Caco-2 (cell line): Measurements from ENCODE around the gene TMTC2. TPM values are rescaled to one million over a fixed set of nuclear protein-coding genes. Genes with fewer than 3 reads are reported as not detected.

Experiments
- BruUV-seq: library from RNA; stranded (reverse); fragments of 400-500 nt; replicated peaks from 2 replicates; lab custom pipeline; 2021; lab: Mats Ljungman, UMichigan
- CTCF ChIA-PET: fragments of 300-600 bp; sonication (Branson Sonifier 250); formaldehyde crosslinking; loops from one replicate; lab custom pipeline; 2022; ENCODE audit warnings: antibody characterized with exemption; lab: Charles Lee
- POLR2A ChIA-PET: fragments of 300-600 bp; sonication (Branson Sonifier 250); formaldehyde crosslinking; loops from one replicate; lab custom pipeline; 2022; ENCODE audit warnings: antibody characterized with exemption; lab: Charles Lee
- DNase-seq, 2 experiments: peaks; one replicate each; pipeline versions ENCODE4 v3.0.0 to v3.0.0-alpha.2; 2020 to 2022
- H3K27me3 ChIP-seq: replicated peaks from 2 replicates; pipeline ENCODE4 v1.6.0; 2011; ENCODE audit warnings: low read length; ENCODE audit not compliant: control insufficient read depth, insufficient read depth
- H3K36me3 ChIP-seq: 2 replicates; pipeline ENCODE4 v1.5.1; 2011; ENCODE audit warnings: low read length; ENCODE audit not compliant: control insufficient read depth, insufficient read depth
- H3K4me1 ChIP-seq: fragments of 250-450 bp; sonication (Bioruptor Pico); 2 replicates; pipeline ENCODE4 v1.5.1; 2020; ENCODE audit warnings: mild to moderate bottlenecking
- H3K4me3 ChIP-seq: 2 replicates; pipeline ENCODE4 v1.5.1; 2011; ENCODE audit warnings: low read depth, mild to moderate bottlenecking, control low read depth, low read length
- H3K9me3 ChIP-seq: fragments of 250-450 bp; sonication (Bioruptor Pico); 2 replicates; pipeline ENCODE4 v1.5.1; 2020; ENCODE audit warnings: mild to moderate bottlenecking, moderate library complexity
- H3K27ac Mint-ChIP-seq: one replicate; pipeline ENCODE4 v1.8.0; 2022; ENCODE audit warnings: mixed read lengths; ENCODE audit not compliant: unreplicated experiment
- H3K27me3 Mint-ChIP-seq: one replicate; pipeline ENCODE4 v1.8.0; 2022; ENCODE audit warnings: mixed read lengths; ENCODE audit not compliant: insufficient read depth, unreplicated experiment
- H3K36me3 Mint-ChIP-seq: one replicate; pipeline ENCODE4 v1.8.0; 2022; ENCODE audit warnings: mild to moderate bottlenecking, mixed read lengths; ENCODE audit not compliant: insufficient read depth, unreplicated experiment
- H3K4me1 Mint-ChIP-seq: one replicate; pipeline ENCODE4 v1.8.0; 2022; ENCODE audit warnings: low read depth, mixed read lengths; ENCODE audit not compliant: unreplicated experiment
- H3K4me3 Mint-ChIP-seq: one replicate; pipeline ENCODE4 v1.8.0; 2022; ENCODE audit warnings: mild to moderate bottlenecking, moderate library complexity, mixed read lengths; ENCODE audit not compliant: unreplicated experiment
- H3K9me3 Mint-ChIP-seq: one replicate; pipeline ENCODE4 v1.8.0; 2022; ENCODE audit warnings: mixed read lengths; ENCODE audit not compliant: unreplicated experiment
- CTCF ChIP-seq, 2 experiments: fragments of 200-600 bp in 1 of 2; IDR thresholded peaks; 1 replicate in 1 of 2; 2 replicates in 1 of 2; pipeline versions ENCODE4 v1.5.1 to v1.8.0; 2011 to 2022; ENCODE audit warnings: antibody characterized with exemption in 1 of 2, control low read depth in 1 of 2, inconsistent platforms in 1 of 2, low read depth in 1 of 2, low read length in 1 of 2, mild to moderate bottlenecking in 1 of 2, moderate library complexity in 1 of 2; ENCODE audit not compliant: insufficient read depth in 1 of 2, severe bottlenecking in 1 of 2, unreplicated experiment in 1 of 2
- intact Hi-C: fragments of 100-400 bp; cut with micrococcal nuclease; formaldehyde crosslinking; loops from one replicate; pipeline ENCODE4 v1.10.0; 2022; ENCODE audit not compliant: unreplicated experiment
- total RNA-seq: library from RNA; stranded (reverse); gene quantifications from 2 replicates; pipeline ENCODE4 v1.2.3, GENCODE V29; 2022

Gene TMTC2
- total RNA-seq, 1 experiment from 2014 or later, result 2.2 TPM

- Histone ChIP-seq H3K27me3 (no peaks in the 10 kb centered on the region), H3K4me3 (no peak overlapping the region), H3K36me3 (no peaks in the 10 kb centered on the region), H3K9me3 (no peaks in the 10 kb centered on the region), H3K4me1 (no peaks in the 10 kb centered on the region)
- Mint-ChIP-seq H3K27ac (no peak overlapping the region), H3K4me3 (no peak overlapping the region), H3K36me3 (peaks cover 6% of the 10 kb centered on the region), H3K27me3 (no peaks in the 10 kb centered on the region), H3K9me3 (peaks cover 20% of the 10 kb centered on the region), H3K4me1 (no peaks in the 10 kb centered on the region)
- ChIA-PET CTCF (no interaction called here), POLR2A (no interaction called here)
- no peak for TF ChIP-seq CTCF (IDR thresholded peaks at IDR 0.05; ENCODE audit: insufficient read depth in 1 of 2, low read depth in 1 of 2, low read length in 1 of 2, severe bottlenecking in 1 of 2, unreplicated experiment in 1 of 2)
- no TSS peak for BruUV-seq
- intact Hi-C loops, result no loop called here
- DNase-seq, result no peak
These were observed 27.7 kb downstream of the TMTC2 start for GRCh38 chr12:82714427-82714826.

- Mint-ChIP-seq H3K9me3 (no peaks in the 10 kb centered on the region), H3K36me3 (no peaks in the 10 kb centered on the region), H3K27me3 (no peaks in the 10 kb centered on the region), H3K4me3 (no peak overlapping the region), H3K27ac (no peak overlapping the region), H3K4me1 (no peaks in the 10 kb centered on the region)
- no peak for TF ChIP-seq CTCF (IDR thresholded peaks at IDR 0.05; ENCODE audit: insufficient read depth in 1 of 2, low read depth in 1 of 2, low read length in 1 of 2, severe bottlenecking in 1 of 2, unreplicated experiment in 1 of 2)
- Histone ChIP-seq H3K9me3 (no peaks in the 10 kb centered on the region), H3K4me1 (no peaks in the 10 kb centered on the region), H3K27me3 (no peaks in the 10 kb centered on the region), H3K36me3 (no peaks in the 10 kb centered on the region), H3K4me3 (no peak overlapping the region)
- BruUV-seq, result no TSS peak
- intact Hi-C loops, result no loop called here
- no peak for DNase-seq
- CTCF ChIA-PET, result no interaction called here
- POLR2A ChIA-PET, result no interaction called here
These were observed 35.0 kb downstream of the TMTC2 start for GRCh38 chr12:82721726-82722125.

- Histone ChIP-seq H3K9me3 (no peaks in the 10 kb centered on the region), H3K27me3 (no peaks in the 10 kb centered on the region), H3K4me1 (no peaks in the 10 kb centered on the region), H3K36me3 (no peaks in the 10 kb centered on the region), H3K4me3 (no peak overlapping the region)
- Mint-ChIP-seq H3K4me1 (no peaks in the 10 kb centered on the region), H3K36me3 (no peaks in the 10 kb centered on the region), H3K27ac (no peak overlapping the region), H3K9me3 (no peaks in the 10 kb centered on the region), H3K27me3 (no peaks in the 10 kb centered on the region), H3K4me3 (no peak overlapping the region)
- POLR2A ChIA-PET, result no interaction called here
- intact Hi-C loops, result no loop called here
- DNase-seq, result no peak
- CTCF ChIA-PET, result no interaction called here
- no TSS peak for BruUV-seq
- TF ChIP-seq CTCF (IDR thresholded peaks at IDR 0.05; ENCODE audit: insufficient read depth in 1 of 2, low read depth in 1 of 2, low read length in 1 of 2, severe bottlenecking in 1 of 2, unreplicated experiment in 1 of 2), result no peak
These were observed 36.4 kb downstream of the TMTC2 start for GRCh38 chr12:82723093-82723492.
